Calu3 (cell line): Measurements from ENCODE around the gene ADCK2. TPM values are rescaled to one million over a fixed set of nuclear protein-coding genes. Genes with fewer than 3 reads are reported as not detected.
"Not testable (repeated sequence)": the region's sequence is repeated elsewhere in the genome, so short reads cannot be mapped to it uniquely, and the experiment has no call there.

Experiments
- BruUV-seq: library from RNA; stranded (reverse); fragments of 400-500 nt; replicated peaks from 2 replicates; lab custom pipeline; 2021; lab: Mats Ljungman, UMichigan
- CTCF ChIA-PET: fragments of 300-600 bp; sonication (Branson Sonifier 250); formaldehyde crosslinking; loops from one replicate; lab custom pipeline; 2022; ENCODE audit warnings: antibody characterized with exemption; lab: Charles Lee
- DNase-seq: peaks from one replicate; pipeline ENCODE4 v3.0.0; 2022
- H3K27ac Mint-ChIP-seq: one replicate; pipeline ENCODE4 v1.8.0; 2022; ENCODE audit warnings: mixed read lengths; ENCODE audit not compliant: unreplicated experiment
- H3K27me3 Mint-ChIP-seq: one replicate; pipeline ENCODE4 v1.8.0; 2022; ENCODE audit warnings: mixed read lengths; ENCODE audit not compliant: unreplicated experiment
- H3K36me3 Mint-ChIP-seq: one replicate; pipeline ENCODE4 v1.8.0; 2022; ENCODE audit warnings: mild to moderate bottlenecking, moderate library complexity, mixed read lengths; ENCODE audit not compliant: insufficient read depth, unreplicated experiment
- H3K4me1 Mint-ChIP-seq: one replicate; pipeline ENCODE4 v1.8.0; 2022; ENCODE audit warnings: mild to moderate bottlenecking, low read depth, mixed read lengths; ENCODE audit not compliant: unreplicated experiment
- H3K4me3 Mint-ChIP-seq: one replicate; pipeline ENCODE4 v1.8.0; 2022; ENCODE audit warnings: mild to moderate bottlenecking, low read depth, moderate library complexity, mixed read lengths; ENCODE audit not compliant: unreplicated experiment
- H3K9me3 Mint-ChIP-seq: one replicate; pipeline ENCODE4 v1.8.0; 2022; ENCODE audit warnings: low read depth, mixed read lengths; ENCODE audit not compliant: unreplicated experiment
- CTCF ChIP-seq: fragments of 200-600 bp; IDR thresholded peaks from one replicate; pipeline ENCODE4 v1.8.0; 2022; ENCODE audit warnings: antibody characterized with exemption; ENCODE audit not compliant: unreplicated experiment
- intact Hi-C: fragments of 100-400 bp; cut with micrococcal nuclease; formaldehyde crosslinking; loops from one replicate; pipeline ENCODE4 v1.10.0; 2022; ENCODE audit not compliant: unreplicated experiment
- total RNA-seq: library from RNA; stranded (reverse); gene quantifications from 2 replicates; pipeline ENCODE4 v1.2.3, GENCODE V29; 2022

ADCK2 gene
- total RNA-seq, 1 experiment from 2014 or later = 12.6 TPM

DNA sequence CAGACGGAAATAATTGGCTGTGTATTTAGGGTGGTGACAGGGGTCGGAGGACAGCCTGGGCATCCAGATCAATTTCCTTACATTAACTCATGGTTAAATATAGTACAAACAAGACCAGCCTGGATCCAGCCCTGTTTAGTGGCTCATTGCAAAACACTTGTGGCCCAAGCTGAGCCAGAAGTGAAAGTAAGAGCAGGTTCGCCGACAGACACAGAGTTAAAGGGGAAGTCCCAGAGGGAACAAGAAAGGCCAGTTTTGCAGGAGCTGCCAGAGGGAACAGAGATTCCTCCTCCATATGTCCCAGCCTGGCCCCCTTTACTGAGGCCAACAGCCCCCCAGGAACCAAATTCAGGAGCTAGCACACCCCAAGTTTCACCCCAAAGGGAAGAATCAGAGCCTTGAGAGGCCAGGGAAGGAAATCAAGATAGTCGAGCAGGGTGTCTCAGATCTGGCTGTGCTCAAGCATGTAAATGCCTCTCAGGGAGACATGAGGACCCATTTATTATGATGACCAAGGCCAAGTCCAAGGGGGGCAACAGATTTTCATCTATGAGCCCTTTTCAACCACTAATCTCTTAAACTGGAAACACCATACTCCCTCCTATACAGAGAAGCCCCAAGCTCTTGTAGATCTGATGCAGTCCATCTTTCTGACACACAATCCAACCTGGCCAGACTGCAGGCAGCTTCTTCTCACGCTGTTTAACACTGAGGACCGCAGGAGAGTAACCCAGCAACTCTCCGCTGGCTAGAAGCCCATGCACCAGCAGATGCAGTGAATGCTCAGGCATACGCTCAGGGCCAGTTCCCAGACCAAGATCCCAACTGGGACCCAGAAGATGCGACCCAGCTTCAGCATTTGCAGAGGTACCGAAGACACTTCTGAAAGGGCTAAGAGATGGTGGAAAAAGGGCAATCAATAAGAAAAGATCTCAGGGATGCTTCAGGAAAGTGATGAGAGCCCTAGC, 15.9 kb upstream of the ADCK2 start:
- Mint-ChIP-seq H3K4me3 (peak overlapping the region; percentile 37), H3K27ac (peak overlapping the region; percentile 69), H3K4me1 (peaks cover 26% of the 10 kb centered on the region), H3K9me3 (no peaks in the 10 kb centered on the region), H3K27me3 (no peaks in the 10 kb centered on the region), H3K36me3 (peaks cover 6% of the 10 kb centered on the region)
- intact Hi-C loops = no loop called here
- peak; percentile 79 for DNase-seq
- CTCF ChIA-PET = interaction anchor here (0.5 to 2.0 kb wide), 2 partner anchors 17 to 1313 kb away, joined by 3 to 4 read pairs; partner anchors contain the start of gene ADCK2
- no TSS peak for BruUV-seq
- no peak for TF ChIP-seq CTCF

GRCh38 chr7:140657891-140658290, 14.9 kb upstream of the ADCK2 start:
- no peak for DNase-seq
- no peak for TF ChIP-seq CTCF
- Mint-ChIP-seq H3K36me3 (peaks cover 6% of the 10 kb centered on the region), H3K9me3 (no peaks in the 10 kb centered on the region), H3K27me3 (no peaks in the 10 kb centered on the region), H3K27ac (no peak overlapping the region), H3K4me1 (peaks cover 26% of the 10 kb centered on the region), H3K4me3 (no peak overlapping the region)
- intact Hi-C loops = no loop called here
- CTCF ChIA-PET = interaction anchor here (2.0 kb wide), 1 partner anchor 16 kb away, joined by 4 read pairs; the partner anchor contains the start of gene ADCK2
- no TSS peak for BruUV-seq

- Mint-ChIP-seq H3K4me3 (no peak overlapping the region), H3K9me3 (no peaks in the 10 kb centered on the region), H3K27ac (no peak overlapping the region), H3K4me1 (peaks cover 20% of the 10 kb centered on the region), H3K27me3 (peaks cover 19% of the 10 kb centered on the region), H3K36me3 (peaks cover 6% of the 10 kb centered on the region)
- no peak for TF ChIP-seq CTCF
- DNase-seq = no peak
- intact Hi-C loops = no loop called here
- CTCF ChIA-PET = interaction anchor here (0.9 kb wide), 1 partner anchor 571 kb away, joined by 4 read pairs; no protein-coding TSS in a partner anchor
- no TSS peak for BruUV-seq
Measured at GRCh38 chr7:140659856-140660255, 12.9 kb upstream of the ADCK2 start.

GRCh38 chr7:140661124-140661523, 11.6 kb upstream of the ADCK2 start:
- no peak for TF ChIP-seq CTCF
- intact Hi-C loops = no loop called here

DNA sequence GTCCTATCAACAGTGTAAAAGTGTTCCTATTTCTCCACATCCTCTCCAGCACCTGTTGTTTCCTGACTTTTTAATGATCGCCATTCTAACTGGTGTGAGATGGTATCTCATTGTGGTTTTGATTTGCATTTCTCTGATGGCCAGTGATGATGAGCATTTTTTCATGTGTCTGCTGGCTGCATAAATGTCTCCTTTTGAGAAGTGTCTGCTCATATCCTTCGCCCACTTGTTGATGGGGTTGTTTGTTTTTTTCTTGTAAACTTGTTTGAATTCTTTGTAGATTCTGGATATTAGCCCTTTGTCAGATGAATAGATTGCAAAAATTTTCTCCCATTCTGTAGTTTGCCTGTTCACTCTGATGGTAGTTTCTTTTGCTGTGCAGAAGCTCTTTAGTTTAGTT, 9.8 kb upstream of the ADCK2 start:
- H3K36me3 Mint-ChIP-seq, BruUV-seq, H3K4me1 Mint-ChIP-seq, H3K9me3 Mint-ChIP-seq, H3K27ac Mint-ChIP-seq, CTCF ChIA-PET, intact Hi-C loops, DNase-seq, H3K4me3 Mint-ChIP-seq: not testable (repeated sequence)
- peaks cover 32% of the 10 kb centered on the region for H3K27me3 Mint-ChIP-seq

More at GRCh38 chr7:140661124-140661523, 11.6 kb upstream of the ADCK2 start:
- peaks cover 13% of the 10 kb centered on the region for H3K4me1 Mint-ChIP-seq
- CTCF ChIA-PET = no interaction called here
- H3K27me3 Mint-ChIP-seq = peaks cover 32% of the 10 kb centered on the region
- BruUV-seq = no TSS peak
- no peak overlapping the region for H3K27ac Mint-ChIP-seq
- no peak for DNase-seq
- H3K36me3 Mint-ChIP-seq = peaks cover 6% of the 10 kb centered on the region
- H3K9me3 Mint-ChIP-seq = no peaks in the 10 kb centered on the region
- no peak overlapping the region for H3K4me3 Mint-ChIP-seq
